HEK293T (cell line): Measurements from ENCODE around the gene RBM28.

ENCODE experiments used
- ARNT ChIP-seq: fragments of 450-650 bp; IDR thresholded peaks from 2 replicates; pipeline ENCODE4 v1.6.1; 2017; ENCODE audit warnings: mild to moderate bottlenecking
- BHLHE40 ChIP-seq: fragments of 450-650 bp; IDR thresholded peaks from 2 replicates; pipeline ENCODE4 v1.6.1; 2016; ENCODE audit warnings: mild to moderate bottlenecking, moderate library complexity, borderline replicate concordance
- FOXM1 ChIP-seq: fragments of 450-650 bp; IDR thresholded peaks from 2 replicates; pipeline ENCODE4 v1.6.1; 2017; ENCODE audit warnings: mild to moderate bottlenecking, borderline replicate concordance
- HDGF ChIP-seq: fragments of 450-650 bp; IDR thresholded peaks from 2 replicates; pipeline ENCODE4 v1.6.1; 2017; ENCODE audit warnings: antibody characterized with exemption, borderline replicate concordance
- PKNOX1 ChIP-seq: fragments of 450-650 bp; IDR thresholded peaks from 2 replicates; pipeline ENCODE4 v1.6.1; 2016
- ZNF384 ChIP-seq: fragments of 450-650 bp; IDR thresholded peaks from 2 replicates; pipeline ENCODE4 v1.6.1; 2016

GRCh38 chr7:128268233-128268632 is 75.5 kb downstream of the RBM28 start:
- TF ChIP-seq BHLHE40 = no peak
- TF ChIP-seq FOXM1 = no peak
- TF ChIP-seq ZNF384 = no peak
- no peak for TF ChIP-seq HDGF
- TF ChIP-seq PKNOX1 = no peak
- TF ChIP-seq ARNT = no peak
